PFSK-1 (cell line): ENCODE data around the gene MGA.

ENCODE experiments used
- FOXP2 ChIP-seq: optimal IDR thresholded peaks from 2 replicates; pipeline ENCODE3; 2011; ENCODE audit warnings: borderline replicate concordance, control low read depth, inconsistent platforms; ENCODE audit not compliant: insufficient read depth; ENCODE audit errors: extremely low read length, extremely low read depth
- POLR2AphosphoS5 ChIP-seq: IDR thresholded peaks from 2 replicates; pipeline ENCODE4 v1.6.1; 2012; ENCODE audit warnings: low read depth, mild to moderate bottlenecking, control low read depth, low read length, moderate library complexity
- SIN3A ChIP-seq: IDR thresholded peaks from 2 replicates; pipeline ENCODE4 v1.6.1; 2012; ENCODE audit warnings: mild to moderate bottlenecking, low read length, moderate library complexity, borderline replicate concordance; ENCODE audit not compliant: insufficient read depth
- TAF1 ChIP-seq: IDR thresholded peaks from 2 replicates; pipeline ENCODE4 v1.6.1; 2012; ENCODE audit warnings: low read length, control low read depth, borderline replicate concordance; ENCODE audit not compliant: insufficient read depth
- TF ChIP-seq, protein P1 (sequence below), 2 experiments: IDR thresholded peaks; 2 replicates each; pipeline versions ENCODE4 v1.6.1 to v1.8.0; 2011 to 2012; ENCODE audit warnings: low read depth in 2 of 2, low read length in 2 of 2, control low read depth in 1 of 2, inconsistent platforms in 1 of 2, mild to moderate bottlenecking in 1 of 2, moderate library complexity in 1 of 2; ENCODE audit not compliant: insufficient read depth in 1 of 2

The MGA gene

DNA sequence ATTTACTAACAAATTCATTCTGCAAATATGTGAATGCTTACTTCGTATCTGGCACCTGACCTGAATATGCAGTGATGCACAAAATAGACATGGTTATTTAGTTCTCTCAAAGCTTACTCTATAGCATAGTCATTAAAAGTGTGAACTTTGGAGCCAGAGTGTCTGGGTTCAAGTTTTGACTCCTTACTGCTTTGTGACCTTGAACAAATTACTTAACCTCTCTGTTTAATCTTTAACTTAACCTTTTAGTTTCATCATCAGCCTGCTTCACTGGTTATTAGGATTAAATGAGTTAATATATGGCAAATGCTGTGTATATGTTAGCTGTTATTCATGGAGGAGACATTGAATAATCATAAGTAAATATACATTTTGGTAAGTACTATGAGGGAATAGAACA lies 12.1 kb upstream of the MGA start:
- no peak for TF ChIP-seq TAF1
- TF ChIP-seq, protein P1, sequence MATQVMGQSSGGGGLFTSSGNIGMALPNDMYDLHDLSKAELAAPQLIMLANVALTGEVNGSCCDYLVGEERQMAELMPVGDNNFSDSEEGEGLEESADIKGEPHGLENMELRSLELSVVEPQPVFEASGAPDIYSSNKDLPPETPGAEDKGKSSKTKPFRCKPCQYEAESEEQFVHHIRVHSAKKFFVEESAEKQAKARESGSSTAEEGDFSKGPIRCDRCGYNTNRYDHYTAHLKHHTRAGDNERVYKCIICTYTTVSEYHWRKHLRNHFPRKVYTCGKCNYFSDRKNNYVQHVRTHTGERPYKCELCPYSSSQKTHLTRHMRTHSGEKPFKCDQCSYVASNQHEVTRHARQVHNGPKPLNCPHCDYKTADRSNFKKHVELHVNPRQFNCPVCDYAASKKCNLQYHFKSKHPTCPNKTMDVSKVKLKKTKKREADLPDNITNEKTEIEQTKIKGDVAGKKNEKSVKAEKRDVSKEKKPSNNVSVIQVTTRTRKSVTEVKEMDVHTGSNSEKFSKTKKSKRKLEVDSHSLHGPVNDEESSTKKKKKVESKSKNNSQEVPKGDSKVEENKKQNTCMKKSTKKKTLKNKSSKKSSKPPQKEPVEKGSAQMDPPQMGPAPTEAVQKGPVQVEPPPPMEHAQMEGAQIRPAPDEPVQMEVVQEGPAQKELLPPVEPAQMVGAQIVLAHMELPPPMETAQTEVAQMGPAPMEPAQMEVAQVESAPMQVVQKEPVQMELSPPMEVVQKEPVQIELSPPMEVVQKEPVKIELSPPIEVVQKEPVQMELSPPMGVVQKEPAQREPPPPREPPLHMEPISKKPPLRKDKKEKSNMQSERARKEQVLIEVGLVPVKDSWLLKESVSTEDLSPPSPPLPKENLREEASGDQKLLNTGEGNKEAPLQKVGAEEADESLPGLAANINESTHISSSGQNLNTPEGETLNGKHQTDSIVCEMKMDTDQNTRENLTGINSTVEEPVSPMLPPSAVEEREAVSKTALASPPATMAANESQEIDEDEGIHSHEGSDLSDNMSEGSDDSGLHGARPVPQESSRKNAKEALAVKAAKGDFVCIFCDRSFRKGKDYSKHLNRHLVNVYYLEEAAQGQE (IDR thresholded peaks at IDR 0.05; ENCODE audit: insufficient read depth in 1 of 2, low read depth in 2 of 2, low read length in 2 of 2): no peak
- TF ChIP-seq POLR2AphosphoS5: no peak
- TF ChIP-seq FOXP2: no peak
- TF ChIP-seq SIN3A: no peak

- TF ChIP-seq TAF1 (no peak), SIN3A (no peak), POLR2AphosphoS5 (no peak), FOXP2 (no peak)
- TF ChIP-seq, protein P1 (IDR thresholded peaks at IDR 0.05; ENCODE audit: insufficient read depth in 1 of 2, low read depth in 2 of 2, low read length in 2 of 2): no peak
These were observed 11.4 kb upstream of the MGA start for GRCh38 chr15:41648770-41649169.

- TF ChIP-seq, protein P1 (IDR thresholded peaks at IDR 0.05; ENCODE audit: insufficient read depth in 1 of 2, low read depth in 2 of 2, low read length in 2 of 2): no peak
These were observed 9.4 kb upstream of the MGA start for GRCh38 chr15:41650806-41651205.

GRCh38 chr15:41651373-41651772 lies 8.8 kb upstream of the MGA start:
- TF ChIP-seq, protein P1 (IDR thresholded peaks at IDR 0.05; ENCODE audit: insufficient read depth in 1 of 2, low read depth in 2 of 2, low read length in 2 of 2): no peak

- TF ChIP-seq POLR2AphosphoS5 (no peak), FOXP2 (no peak), TAF1 (no peak), SIN3A (no peak)
- TF ChIP-seq, protein P1 (IDR thresholded peaks at IDR 0.05; ENCODE audit: insufficient read depth in 1 of 2, low read depth in 2 of 2, low read length in 2 of 2): no peak
These were observed 6.4 kb upstream of the MGA start for GRCh38 chr15:41653760-41654159.
